RKO (cell line): Measurements from ENCODE around the gene LMAN2L.
A peak's percentile ranks its signal among the peaks of the same experiment; 100 is the strongest.

ENCODE experiments used
- DNase-seq: peaks from one replicate; pipeline ENCODE4 v3.0.0-alpha.2; 2016; ENCODE audit warnings: low spot score

LMAN2L gene

DNA sequence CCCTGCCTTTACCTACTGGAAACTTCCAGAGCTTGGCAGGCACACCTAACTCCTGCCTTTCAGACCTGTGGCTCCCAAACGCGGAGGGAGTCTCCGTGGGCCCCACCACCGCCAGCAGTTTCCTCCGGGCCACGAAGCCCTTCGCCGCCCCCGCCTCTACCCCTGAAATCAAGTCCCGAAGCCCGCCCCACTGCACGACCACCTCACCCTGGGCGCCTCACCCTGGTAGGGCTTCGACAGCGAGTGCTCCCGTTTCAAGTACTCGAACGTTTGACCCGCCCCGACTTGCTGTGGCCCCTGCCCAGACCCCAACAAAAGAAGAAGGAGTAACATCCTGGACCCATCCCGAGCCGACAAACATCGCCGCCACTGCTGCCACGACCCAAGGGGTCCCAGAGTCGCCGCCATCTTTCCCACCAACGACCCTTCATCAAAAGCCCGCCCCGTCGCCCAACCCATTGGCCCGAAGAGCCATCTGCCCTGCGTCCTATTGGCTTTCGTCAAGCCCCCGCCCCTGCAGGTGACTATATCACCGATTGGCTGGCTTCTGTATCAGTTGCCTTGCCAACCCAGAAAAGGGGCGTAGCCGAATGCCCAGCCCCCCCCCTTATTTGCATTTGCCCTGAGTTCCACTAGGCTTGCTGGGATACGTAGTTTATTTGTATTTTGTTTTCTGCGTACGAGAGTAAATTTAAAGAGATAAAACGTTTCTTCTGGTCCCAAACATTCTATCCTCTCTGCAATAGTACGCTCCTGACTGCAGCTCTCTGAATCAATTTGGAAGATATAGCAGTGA, at the start of gene LMAN2L:
Gene LMAN2L, minus strand, starts transcription at position 432 of the 796 bp plus-strand sequence. Its CDS starts 24 bp downstream, at position 408.
- DNase-seq = peak; percentile 98

DNA sequence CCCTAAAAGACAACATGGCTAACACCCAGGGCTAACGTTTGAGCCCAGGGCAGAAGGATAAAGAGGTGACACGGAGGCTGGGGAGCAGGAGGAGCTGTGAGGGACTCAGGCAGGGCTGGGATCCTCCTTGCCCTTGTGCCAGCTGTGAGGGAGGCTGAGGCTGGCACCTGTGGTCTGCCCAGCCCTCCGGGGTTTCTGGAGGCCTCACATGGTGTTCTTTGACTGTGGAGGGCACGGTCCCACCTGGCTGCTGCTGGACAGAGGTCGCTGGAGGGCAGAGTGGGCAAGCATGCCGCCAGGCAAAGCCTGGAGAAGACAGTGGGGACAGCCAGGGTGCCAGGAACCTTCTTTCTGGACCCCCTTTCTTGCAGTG, 49.4 kb upstream of the LMAN2L start:
- DNase-seq = no peak

- DNase-seq = no peak
These were observed 48.8 kb upstream of the LMAN2L start for GRCh38 chr2:96788442-96789244.

- DNase-seq = no peak
These were observed 47.5 kb upstream of the LMAN2L start for GRCh38 chr2:96787411-96787810.

GRCh38 chr2:96783388-96783787, 43.5 kb upstream of the LMAN2L start:
- no peak for DNase-seq

- no peak for DNase-seq
These were observed 35.3 kb upstream of the LMAN2L start for GRCh38 chr2:96775160-96775559.

DNA sequence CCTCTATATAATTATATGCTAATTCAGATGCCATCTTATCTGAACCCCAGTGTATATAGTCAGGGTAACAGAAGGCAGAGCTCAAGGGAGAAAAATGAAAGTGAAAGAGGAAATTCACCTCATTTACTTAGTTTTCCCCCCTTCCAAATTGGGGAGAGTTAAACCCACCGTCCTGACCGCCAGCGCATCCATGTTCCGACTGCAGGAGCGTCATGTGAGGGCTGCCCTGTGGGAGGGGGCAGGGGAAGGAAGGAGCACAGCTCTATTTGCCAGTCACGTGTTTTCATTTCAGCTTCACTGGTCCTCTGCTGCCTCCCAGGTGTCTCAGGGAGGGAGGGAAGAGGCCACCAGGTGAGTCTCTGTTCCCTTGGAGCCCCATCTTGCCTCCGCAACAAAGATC, 34.1 kb upstream of the LMAN2L start:
- no peak for DNase-seq

DNA sequence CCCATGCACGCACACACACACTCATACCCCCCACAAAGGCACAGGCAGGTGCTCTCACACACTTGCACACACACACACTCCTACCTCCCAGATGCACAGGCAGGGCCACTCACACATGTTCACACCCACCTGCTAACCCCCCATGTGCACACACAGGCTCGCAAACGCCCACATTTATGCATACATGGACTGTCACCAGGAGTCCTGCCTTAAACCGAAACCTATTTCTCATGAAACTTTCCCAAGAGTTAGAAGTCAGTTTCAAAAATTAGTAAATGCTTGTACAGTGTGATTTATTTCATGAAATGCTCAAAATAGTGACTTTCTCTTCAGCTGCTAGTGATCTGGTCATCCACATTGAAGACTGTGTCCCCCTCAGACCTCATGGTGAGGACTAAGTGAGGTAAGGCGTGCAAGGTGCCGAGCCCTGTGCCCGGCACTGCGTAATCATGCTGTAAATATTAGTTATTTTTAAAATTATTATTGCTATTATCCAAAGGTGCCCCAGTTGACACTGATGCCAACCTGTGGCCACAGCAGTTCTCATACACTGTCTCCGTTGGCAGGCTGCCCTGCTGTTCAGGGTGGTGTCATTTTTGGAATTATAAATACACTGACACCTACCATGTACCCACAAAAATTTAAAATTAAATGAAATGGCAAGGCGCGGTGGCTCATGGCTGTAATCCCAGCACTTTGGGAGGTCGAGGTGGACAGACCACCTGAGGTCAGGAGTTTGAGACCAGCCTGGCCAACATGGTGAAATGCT, 33.2 kb upstream of the LMAN2L start:
- DNase-seq = no peak

GRCh38 chr2:96771796-96772618, 32.1 kb upstream of the LMAN2L start:
- no peak for DNase-seq

- DNase-seq = no peak
These were observed 30.8 kb upstream of the LMAN2L start for GRCh38 chr2:96770442-96771202.

DNA sequence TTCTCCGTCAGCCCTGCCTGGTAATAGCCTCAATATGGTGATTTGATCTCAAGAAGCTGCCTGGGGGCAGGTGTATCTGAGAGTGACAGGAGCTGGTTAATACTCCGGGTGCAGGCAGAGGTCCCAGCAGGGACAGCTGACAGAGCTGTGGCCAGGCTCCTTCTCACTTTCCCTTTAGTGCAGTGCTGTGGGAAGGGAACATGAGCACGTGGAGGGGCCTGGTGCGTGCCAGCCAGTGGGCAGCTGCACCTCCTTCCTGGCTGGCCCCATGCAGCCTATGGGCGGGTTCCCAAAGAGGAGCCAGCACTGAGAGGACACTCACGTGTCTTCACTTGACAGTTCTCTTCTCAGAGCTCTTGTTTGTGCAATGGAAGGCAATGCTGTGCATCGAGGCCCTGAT, 29.9 kb upstream of the LMAN2L start:
- DNase-seq = no peak

DNA sequence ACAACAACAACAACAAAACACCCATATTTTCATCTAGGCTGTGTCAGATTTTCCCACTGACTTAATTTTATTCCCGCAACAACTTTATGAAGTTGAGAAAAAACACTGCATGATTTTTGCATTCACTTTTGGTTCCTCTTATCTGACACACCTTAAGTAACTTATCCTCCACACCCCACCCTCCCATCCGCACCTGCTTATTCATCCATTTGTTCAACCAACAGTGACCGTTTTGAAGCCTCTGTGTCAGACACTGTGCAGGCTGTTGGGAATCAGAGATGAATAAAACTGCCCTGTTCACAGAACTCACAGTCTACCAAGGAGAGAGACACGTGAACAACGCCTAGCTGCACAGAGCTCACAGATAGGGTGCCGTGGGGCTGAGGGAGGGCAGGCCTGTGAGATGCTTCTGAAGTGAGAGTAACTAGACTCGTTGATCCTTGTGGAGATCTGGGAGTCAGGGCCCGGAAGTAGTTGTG, 28.3 kb upstream of the LMAN2L start:
- DNase-seq = no peak

GRCh38 chr2:96767135-96767871, 27.4 kb upstream of the LMAN2L start:
- DNase-seq = no peak

DNA sequence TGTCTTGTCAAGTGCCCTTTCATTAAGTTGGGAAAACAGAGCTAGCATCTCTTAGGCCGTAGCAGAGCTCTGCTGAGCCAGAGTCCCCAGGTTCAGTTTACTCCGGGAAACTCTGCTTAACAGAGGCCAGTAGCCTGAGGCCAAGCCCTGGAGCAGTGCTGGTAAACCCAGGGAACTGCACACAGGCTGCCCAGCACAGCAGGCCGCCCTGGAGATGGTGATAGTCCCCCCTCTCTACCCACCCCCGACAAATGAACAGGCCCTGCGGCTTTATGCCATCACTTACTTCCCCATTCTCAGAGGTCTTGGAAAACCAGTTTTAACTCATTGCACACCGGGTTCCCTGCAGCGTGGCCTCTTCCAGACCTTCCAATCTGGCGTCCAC, 24.4 kb upstream of the LMAN2L start:
- DNase-seq = peak; percentile 21

GRCh38 chr2:96763511-96764252, 23.8 kb upstream of the LMAN2L start:
- peak; percentile 20 for DNase-seq

DNA sequence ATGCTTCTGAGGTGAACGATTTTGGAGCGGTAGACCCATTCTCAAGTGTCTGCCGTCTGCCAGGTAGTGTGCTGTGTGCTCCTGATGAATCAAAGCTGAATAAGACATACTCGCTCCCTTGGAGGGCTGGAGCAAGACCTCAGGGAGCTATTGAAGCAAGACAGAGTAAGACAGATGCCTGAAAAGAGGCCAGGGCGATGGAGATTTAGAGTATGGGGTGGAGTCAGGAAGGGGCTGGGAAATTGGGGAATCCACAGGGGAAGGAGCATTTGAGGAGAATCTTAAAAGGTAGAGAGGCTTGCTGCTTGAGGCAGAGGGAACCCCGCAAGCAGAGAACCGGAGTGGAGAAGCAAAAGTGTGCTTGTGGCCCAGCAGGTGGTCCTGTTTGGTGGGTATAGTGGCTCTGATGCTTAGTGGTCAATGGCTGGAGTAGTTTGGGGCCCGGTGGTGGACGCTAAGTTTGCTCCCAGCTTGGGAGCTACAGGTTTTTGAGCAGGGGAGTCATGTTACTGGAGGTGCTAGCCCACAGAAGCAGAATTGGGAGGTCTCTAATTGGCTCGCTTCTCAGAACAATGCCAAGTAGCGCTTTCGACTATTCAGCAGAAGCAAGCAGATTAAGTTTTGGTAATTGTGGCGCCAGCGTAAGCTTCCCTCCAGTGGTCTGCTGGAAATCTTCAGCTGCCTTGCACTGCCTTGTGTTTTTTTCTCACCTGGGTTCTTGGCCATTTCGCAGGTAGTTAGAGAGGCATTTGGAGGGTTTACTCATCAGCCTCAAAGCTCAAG, 22.9 kb upstream of the LMAN2L start:
- DNase-seq = peak; percentile 23

DNA sequence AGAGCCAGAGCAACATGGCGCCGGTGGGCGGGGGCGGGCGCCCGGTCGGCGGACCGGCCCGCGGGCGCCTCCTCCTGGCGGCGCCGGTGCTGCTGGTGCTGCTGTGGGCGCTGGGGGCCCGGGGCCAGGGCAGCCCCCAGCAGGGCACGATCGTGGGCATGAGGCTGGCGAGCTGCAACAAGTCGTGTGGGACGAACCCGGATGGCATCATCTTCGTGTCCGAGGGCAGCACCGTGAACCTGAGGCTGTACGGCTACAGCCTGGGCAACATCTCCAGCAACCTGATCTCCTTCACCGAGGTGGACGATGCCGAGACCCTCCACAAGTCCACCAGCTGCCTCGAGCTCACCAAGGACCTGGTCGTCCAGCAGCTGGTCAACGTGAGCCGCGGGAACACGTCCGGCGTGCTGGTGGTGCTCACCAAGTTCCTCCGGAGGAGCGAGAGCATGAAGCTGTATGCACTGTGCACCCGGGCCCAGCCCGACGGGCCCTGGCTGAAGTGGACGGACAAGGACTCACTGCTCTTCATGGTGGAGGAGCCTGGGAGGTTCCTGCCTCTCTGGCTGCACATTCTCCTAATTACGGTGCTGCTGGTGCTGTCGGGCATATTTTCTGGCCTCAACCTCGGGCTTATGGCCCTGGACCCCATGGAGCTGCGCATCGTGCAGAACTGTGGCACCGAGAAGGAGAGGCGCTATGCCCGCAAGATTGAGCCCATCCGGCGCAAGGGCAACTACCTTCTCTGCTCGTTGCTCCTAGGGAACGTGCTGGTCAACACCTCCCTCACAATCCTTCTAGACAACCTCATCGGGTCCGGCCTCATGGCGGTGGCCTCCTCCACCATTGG, 21.3 kb upstream of the LMAN2L start:
- DNase-seq = peak; percentile 27
